HL-60 (cell line): ENCODE measurements around the gene PRR5.
A peak's percentile ranks its signal among the peaks of the same experiment; 100 is the strongest.

Source experiments
- DNase-seq, 2 experiments: peaks; one replicate each; pipeline ENCODE4 v3.0.0-alpha.2; 2010 to 2020; ENCODE audit warnings: low read depth in 1 of 2, low spot score in 1 of 2
- H3K27ac ChIP-seq: fragments of 250-450 bp; sonication (Bioruptor Pico); replicated peaks from 2 replicates; pipeline ENCODE4 v1.5.1; 2020; ENCODE audit warnings: mild to moderate bottlenecking, moderate library complexity
- H3K27me3 ChIP-seq: fragments of 250-450 bp; sonication (Bioruptor Pico); 2 replicates; pipeline ENCODE4 v1.5.1; 2021; ENCODE audit warnings: mild to moderate bottlenecking, moderate library complexity; ENCODE audit not compliant: insufficient read depth, poor library complexity, severe bottlenecking
- H3K4me3 ChIP-seq: replicated peaks from 2 replicates; pipeline ENCODE4 v1.5.1; 2011; ENCODE audit warnings: mild to moderate bottlenecking, control low read depth, low read length; ENCODE audit not compliant: insufficient read depth
- CTCF ChIP-seq: IDR thresholded peaks from one replicate; pipeline ENCODE4 v1.5.1; 2011; ENCODE audit warnings: low read length, control low read depth, inconsistent platforms; ENCODE audit not compliant: insufficient read depth
- GABPA ChIP-seq: IDR thresholded peaks from 2 replicates; pipeline ENCODE4 v1.6.1; 2012; ENCODE audit warnings: low read depth
- POLR2AphosphoS5 ChIP-seq: IDR thresholded peaks from 2 replicates; pipeline ENCODE4 v1.6.1; 2012; ENCODE audit warnings: low read depth
- REST ChIP-seq: IDR thresholded peaks from 2 replicates; pipeline ENCODE4 v1.6.1; 2012; ENCODE audit warnings: low read depth; ENCODE audit not compliant: insufficient replicate concordance
- SPI1 ChIP-seq: IDR thresholded peaks from 2 replicates; pipeline ENCODE4 v1.6.1; 2012; ENCODE audit warnings: low read depth, mild to moderate bottlenecking, borderline replicate concordance

The PRR5 gene

GRCh38 chr22:44700456-44700855 is 1.5 kb upstream of the PRR5 start:
- Histone ChIP-seq H3K27me3 (no peaks in the 10 kb centered on the region), H3K27ac (no peak overlapping the region), H3K4me3 (no peak overlapping the region)
- no peak for TF ChIP-seq GABPA
- no peak for TF ChIP-seq POLR2AphosphoS5
- TF ChIP-seq CTCF, result no peak
- no peak for TF ChIP-seq SPI1
- TF ChIP-seq REST, result no peak
- no peak for DNase-seq

- Histone ChIP-seq H3K27ac (peak overlapping the region; percentile 43), H3K27me3 (no peaks in the 10 kb centered on the region), H3K4me3 (no peak overlapping the region; the same call in 1 of the 2 replicates)
- DNase-seq, result no peak
- TF ChIP-seq REST (no peak), POLR2AphosphoS5 (no peak), SPI1 (no peak), GABPA (no peak), CTCF (no peak)
Observed at GRCh38 chr22:44701187-44701790, 715 bp upstream of the PRR5 start.

GRCh38 chr22:44702479-44703198 is 635 bp downstream of the PRR5 start:
- no peak overlapping the region for H3K27ac ChIP-seq
- H3K27me3 ChIP-seq, result no peaks in the 10 kb centered on the region
- DNase-seq, result peak; percentile 11 to 25
- H3K4me3 ChIP-seq, result peak overlapping the region; percentile 60
- TF ChIP-seq CTCF (no peak), GABPA (no peak)
